Fibroblast of the aortic adventitia (primary cell): ENCODE results near the gene CLCN5. TPM values are rescaled to one million over a fixed set of nuclear protein-coding genes. Genes with fewer than 3 reads are reported as not detected.

Source experiments
- DNase-seq: peaks from one replicate; pipeline ENCODE4 v3.0.0-alpha.2; 2010; ENCODE audit warnings: low read depth
- H3K4me3 ChIP-seq: 2 replicates; pipeline ENCODE4 v1.5.1; 2011; ENCODE audit warnings: low read depth, mild to moderate bottlenecking, control low read depth, low read length, moderate library complexity
- CTCF ChIP-seq: IDR thresholded peaks from 2 replicates; pipeline ENCODE4 v1.5.1; 2011; ENCODE audit warnings: mild to moderate bottlenecking, low read length, control low read depth, inconsistent platforms; ENCODE audit not compliant: insufficient read depth
- total RNA-seq: library from RNA; depleted of rRNA; stranded (reverse); fragments of >200 nt; gene quantifications from 2 replicates; pipeline ENCODE4 v1.2.3, GENCODE V29; 2012; ENCODE audit warnings: low replicate concordance

CLCN5 gene
- total RNA-seq, result 10.5 and 13.5 TPM in 2 replicates

GRCh38 chrX:49922291-49923241 lies at the start of gene CLCN5:
CLCN5 (plus strand) TSS chrX:49922596; CDS start chrX:49925299, 2,703 bp downstream.
- no peak for TF ChIP-seq CTCF
- peak; percentile 93 for DNase-seq
- peak within 1 kb of the TSS; percentile 72 for H3K4me3 ChIP-seq

- H3K4me3 ChIP-seq, result no peak overlapping the region
- peak; percentile 57 for TF ChIP-seq CTCF
- DNase-seq, result peak; percentile 38
Measured at GRCh38 chrX:49876750-49877149, 45.6 kb upstream of the CLCN5 start.

GRCh38 chrX:49877397-49878101 lies 44.8 kb upstream of the CLCN5 start:
- H3K4me3 ChIP-seq, result no peak overlapping the region
- TF ChIP-seq CTCF, result no peak
- DNase-seq, result no peak

GRCh38 chrX:49878128-49878833 lies 44.1 kb upstream of the CLCN5 start:
- no peak for DNase-seq
- TF ChIP-seq CTCF, result no peak
- peak overlapping the region; percentile 69 for H3K4me3 ChIP-seq

GRCh38 chrX:49878834-49879655 lies 43.4 kb upstream of the CLCN5 start, which contains the start of gene USP27X:
USP27X (plus strand) TSS chrX:49879484; CDS start chrX:49880308, 824 bp downstream.
- peak; percentile 89 for DNase-seq
- peak; percentile 62 for TF ChIP-seq CTCF
- peak within 1 kb of the TSS; percentile 69 for H3K4me3 ChIP-seq
